Mesodermal cell (in vitro differentiated cells): ENCODE results near the gene TRPC4.

Experiments
- H3K27ac ChIP-seq: 2 replicates; pipeline ENCODE4 v1.7.0; 2013; ENCODE audit warnings: mild to moderate bottlenecking, low read depth, low read length, moderate library complexity; ENCODE audit not compliant: severe bottlenecking
- H3K36me3 ChIP-seq: 2 replicates; pipeline ENCODE4 v1.7.1; 2013; ENCODE audit warnings: mild to moderate bottlenecking, low read length, moderate library complexity; ENCODE audit not compliant: control insufficient read depth, insufficient read depth
- H3K4me1 ChIP-seq: one replicate; pipeline ENCODE4 v1.7.1; 2013; ENCODE audit warnings: mild to moderate bottlenecking, low read length; ENCODE audit not compliant: insufficient read depth, control insufficient read depth, poor library complexity, severe bottlenecking
- H3K4me3 ChIP-seq: 2 replicates; pipeline ENCODE4 v1.7.0; 2013; ENCODE audit warnings: low read length, control low read depth, mild to moderate bottlenecking; ENCODE audit not compliant: insufficient read depth, poor library complexity, severe bottlenecking; ENCODE audit errors: extremely low read depth
- H3K9me3 ChIP-seq: 2 replicates; pipeline ENCODE4 v1.7.1; 2013; ENCODE audit warnings: mild to moderate bottlenecking, low read length, moderate library complexity; ENCODE audit not compliant: control insufficient read depth
- WGBS, 2 experiments: methylation state at CpG; one replicate each; pipeline ENCODE4 v1.1.5; 2013; ENCODE audit warnings: missing lambda C conversion rate in 2 of 2; ENCODE audit not compliant: insufficient coverage in 2 of 2; 5-methylcytosine and 5-hydroxymethylcytosine counted together

The TRPC4 gene

GRCh38 chr13:37735293-37735692 lies 134.3 kb downstream of the TRPC4 start:
- Histone ChIP-seq H3K4me1 (no peaks in the 10 kb centered on the region), H3K27ac (no peak overlapping the region), H3K9me3 (no peaks in the 10 kb centered on the region), H3K4me3 (no peak overlapping the region), H3K36me3 (no peaks in the 10 kb centered on the region)
- 89% methylated on average over 1 of the region's 4 CpGs; no CpG with 5 or more reads in 1 of the 2 experiments for WGBS, 2 experiments

- 93 to 100% methylated on average over 1 to 2 of the region's 4 CpGs for WGBS, 2 experiments
- H3K4me3 ChIP-seq, result no peak overlapping the region
- no peaks in the 10 kb centered on the region for H3K9me3 ChIP-seq
- H3K36me3 ChIP-seq, result no peaks in the 10 kb centered on the region
- H3K27ac ChIP-seq, result no peak overlapping the region
- H3K4me1 ChIP-seq, result no peaks in the 10 kb centered on the region
These were observed 139.7 kb downstream of the TRPC4 start for GRCh38 chr13:37729876-37730275.

GRCh38 chr13:37716420-37717195 lies 153.0 kb downstream of the TRPC4 start:
- WGBS, 2 experiments, result 80% methylated on average over 1 of the region's 8 CpGs; no CpG with 5 or more reads in 1 of the 2 experiments
- no peaks in the 10 kb centered on the region for H3K36me3 ChIP-seq
- no peaks in the 10 kb centered on the region for H3K4me1 ChIP-seq
- H3K9me3 ChIP-seq, result no peaks in the 10 kb centered on the region
- no peak overlapping the region for H3K27ac ChIP-seq
- H3K4me3 ChIP-seq, result no peak overlapping the region

GRCh38 chr13:37715606-37716015 lies 154.0 kb downstream of the TRPC4 start:
- H3K4me1 ChIP-seq, result no peaks in the 10 kb centered on the region
- no peak overlapping the region for H3K27ac ChIP-seq
- no peaks in the 10 kb centered on the region for H3K9me3 ChIP-seq
- no peaks in the 10 kb centered on the region for H3K36me3 ChIP-seq
- H3K4me3 ChIP-seq, result no peak overlapping the region
- 74 to 80% methylated on average over 2 to 3 of the region's 6 CpGs for WGBS, 2 experiments

GRCh38 chr13:37709318-37709717 lies 160.3 kb downstream of the TRPC4 start:
- Histone ChIP-seq H3K4me1 (no peaks in the 10 kb centered on the region), H3K36me3 (no peaks in the 10 kb centered on the region), H3K27ac (no peak overlapping the region), H3K9me3 (no peaks in the 10 kb centered on the region), H3K4me3 (no peak overlapping the region)

- H3K4me3 ChIP-seq, result no peak overlapping the region
- no peaks in the 10 kb centered on the region for H3K36me3 ChIP-seq
- no peaks in the 10 kb centered on the region for H3K4me1 ChIP-seq
- H3K9me3 ChIP-seq, result no peaks in the 10 kb centered on the region
- WGBS, 2 experiments, result no CpG with 5 or more reads among the region's 2 CpGs
- H3K27ac ChIP-seq, result no peak overlapping the region
These were observed 161.7 kb downstream of the TRPC4 start for GRCh38 chr13:37707739-37708500.

- H3K4me3 ChIP-seq, result no peak overlapping the region
- no peaks in the 10 kb centered on the region for H3K4me1 ChIP-seq
- H3K9me3 ChIP-seq, result no peaks in the 10 kb centered on the region
- H3K27ac ChIP-seq, result no peak overlapping the region
- no peaks in the 10 kb centered on the region for H3K36me3 ChIP-seq
- WGBS, 2 experiments, result 100% methylated on average over 1 of the region's 2 CpGs
These were observed 163.5 kb downstream of the TRPC4 start for GRCh38 chr13:37706041-37706440.

GRCh38 chr13:37701972-37702371 lies 167.6 kb downstream of the TRPC4 start:
- no peaks in the 10 kb centered on the region for H3K4me1 ChIP-seq
- 79 to 82% methylated on average over 3 of the region's 4 CpGs for WGBS, 2 experiments
- no peaks in the 10 kb centered on the region for H3K36me3 ChIP-seq
- H3K4me3 ChIP-seq, result no peak overlapping the region
- no peak overlapping the region for H3K27ac ChIP-seq
- H3K9me3 ChIP-seq, result no peaks in the 10 kb centered on the region

GRCh38 chr13:37701306-37701705 lies 168.3 kb downstream of the TRPC4 start:
- Histone ChIP-seq H3K9me3 (no peaks in the 10 kb centered on the region), H3K27ac (no peak overlapping the region), H3K4me1 (no peaks in the 10 kb centered on the region), H3K36me3 (no peaks in the 10 kb centered on the region), H3K4me3 (no peak overlapping the region)
- 93 to 100% methylated on average over 1 to 3 of the region's 4 CpGs for WGBS, 2 experiments

- no peaks in the 10 kb centered on the region for H3K9me3 ChIP-seq
- H3K4me3 ChIP-seq, result no peak overlapping the region
- WGBS, 2 experiments, result 100% methylated on average over 1 of the region's 2 CpGs; no CpG with 5 or more reads in 1 of the 2 experiments
- no peak overlapping the region for H3K27ac ChIP-seq
- no peaks in the 10 kb centered on the region for H3K36me3 ChIP-seq
- no peaks in the 10 kb centered on the region for H3K4me1 ChIP-seq
These were observed 168.7 kb downstream of the TRPC4 start for GRCh38 chr13:37700887-37701286.

- Histone ChIP-seq H3K4me1 (no peaks in the 10 kb centered on the region), H3K36me3 (no peaks in the 10 kb centered on the region), H3K4me3 (no peak overlapping the region), H3K9me3 (no peaks in the 10 kb centered on the region), H3K27ac (no peak overlapping the region)
- WGBS, 2 experiments, result 81 to 96% methylated on average over 3 of the region's 3 CpGs
These were observed 174.4 kb downstream of the TRPC4 start for GRCh38 chr13:37695200-37695599.
